Keratinocyte (primary cell): ENCODE data around the gene NATD1.

Experiments used
- CTCF ChIP-seq, 3 experiments: IDR thresholded peaks in 1 of 3; conservative IDR thresholded peaks in 1 of 3; optimal IDR thresholded peaks in 1 of 3; 2 replicates in 2 of 3; 3 replicates in 1 of 3; pipeline versions ENCODE3 to v1.5.1; 2011; ENCODE audit warnings: low read length in 3 of 3, mild to moderate bottlenecking in 3 of 3, moderate library complexity in 2 of 3, control low read depth in 1 of 3, inconsistent platforms in 1 of 3; ENCODE audit not compliant: insufficient read depth in 2 of 3; ENCODE audit errors: extremely low read depth in 1 of 3
- EZH2 ChIP-seq: IDR thresholded peaks from one replicate; pipeline ENCODE4 v1.6.1; 2012; ENCODE audit warnings: inconsistent platforms, mild to moderate bottlenecking, low read length, moderate library complexity

DNA sequence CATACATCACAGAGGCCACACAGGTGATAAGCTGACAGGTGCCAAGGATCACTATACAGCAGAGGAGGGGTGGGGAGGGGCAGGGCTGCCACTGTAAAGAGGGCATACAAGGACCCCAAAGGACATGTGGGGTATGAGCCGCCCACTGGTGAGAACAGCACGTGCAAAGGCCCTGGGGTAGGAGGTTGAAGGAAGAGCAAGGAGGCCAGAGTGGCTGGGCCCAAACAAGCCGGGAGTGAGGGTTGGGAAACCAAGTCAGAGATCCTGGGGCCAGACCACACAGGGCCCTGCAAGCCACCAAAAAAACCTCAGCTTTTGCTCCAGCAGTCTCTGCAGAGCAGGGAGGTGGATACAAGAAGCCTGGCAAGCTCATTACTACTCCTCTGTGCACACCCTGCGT lies 6.5 kb downstream of the NATD1 start:
- TF ChIP-seq EZH2: no peak
- TF ChIP-seq CTCF (optimal IDR thresholded peaks at IDR 0.05 in 1 of 3, IDR thresholded peaks at IDR 0.05 in 1 of 3, conservative IDR thresholded peaks at IDR 0.05 in 1 of 3; ENCODE audit: extremely low read depth in 1 of 3, insufficient read depth in 2 of 3, low read length in 3 of 3): no peak
